ENCODE results near the gene OSBPL10. TPM values are rescaled to one million over a fixed set of nuclear protein-coding genes. Genes with fewer than 3 reads are reported as not detected.
"Not testable (repeated sequence)": the region's sequence is repeated elsewhere in the genome, so short reads cannot be mapped to it uniquely, and the experiment has no call there.

The OSBPL10 gene
- total RNA-seq, 1 donor from 2014 or later = 45.4 TPM

DNA sequence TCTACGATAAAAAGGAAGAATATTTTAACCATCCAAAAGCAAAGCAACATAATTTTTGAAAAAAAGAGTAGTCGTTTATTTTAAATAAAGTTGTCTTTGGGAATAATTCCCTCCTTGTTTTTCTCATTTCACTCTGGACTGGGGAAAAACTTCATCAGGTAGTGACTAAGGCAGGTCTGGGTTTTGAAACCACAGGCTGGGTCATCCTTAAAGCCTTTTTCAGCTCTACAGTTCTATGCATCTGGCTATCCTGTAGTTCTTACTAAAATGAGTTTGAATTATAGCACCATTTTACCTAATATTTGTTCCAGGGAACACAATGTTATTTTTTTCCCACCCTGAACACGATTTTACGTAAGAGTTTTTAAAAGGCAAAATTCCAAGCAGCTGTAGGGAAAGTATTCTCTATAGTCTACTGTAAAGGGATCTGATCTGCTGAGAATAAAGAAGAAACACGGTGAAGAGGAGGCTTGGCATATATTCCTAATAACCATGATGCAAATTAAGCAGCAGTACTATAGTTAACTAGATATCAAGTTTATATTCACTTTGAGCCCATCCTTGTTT, 107.7 kb downstream of the OSBPL10 start:
- H3K4me3 Mint-ChIP-seq (ENCODE audit: unreplicated experiment) = no peak overlapping the region
- TF ChIP-seq, protein P1, sequence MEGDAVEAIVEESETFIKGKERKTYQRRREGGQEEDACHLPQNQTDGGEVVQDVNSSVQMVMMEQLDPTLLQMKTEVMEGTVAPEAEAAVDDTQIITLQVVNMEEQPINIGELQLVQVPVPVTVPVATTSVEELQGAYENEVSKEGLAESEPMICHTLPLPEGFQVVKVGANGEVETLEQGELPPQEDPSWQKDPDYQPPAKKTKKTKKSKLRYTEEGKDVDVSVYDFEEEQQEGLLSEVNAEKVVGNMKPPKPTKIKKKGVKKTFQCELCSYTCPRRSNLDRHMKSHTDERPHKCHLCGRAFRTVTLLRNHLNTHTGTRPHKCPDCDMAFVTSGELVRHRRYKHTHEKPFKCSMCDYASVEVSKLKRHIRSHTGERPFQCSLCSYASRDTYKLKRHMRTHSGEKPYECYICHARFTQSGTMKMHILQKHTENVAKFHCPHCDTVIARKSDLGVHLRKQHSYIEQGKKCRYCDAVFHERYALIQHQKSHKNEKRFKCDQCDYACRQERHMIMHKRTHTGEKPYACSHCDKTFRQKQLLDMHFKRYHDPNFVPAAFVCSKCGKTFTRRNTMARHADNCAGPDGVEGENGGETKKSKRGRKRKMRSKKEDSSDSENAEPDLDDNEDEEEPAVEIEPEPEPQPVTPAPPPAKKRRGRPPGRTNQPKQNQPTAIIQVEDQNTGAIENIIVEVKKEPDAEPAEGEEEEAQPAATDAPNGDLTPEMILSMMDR (IDR thresholded peaks at IDR 0.05) = no peak
- H3K27ac Mint-ChIP-seq (ENCODE audit: unreplicated experiment) = no peak overlapping the region
- no peaks in the 10 kb centered on the region for H3K27me3 Mint-ChIP-seq (ENCODE audit: low read depth)
- H3K4me1 Mint-ChIP-seq (ENCODE audit: low read depth) = peaks cover 39% of the 10 kb centered on the region
- H3K36me3 Mint-ChIP-seq (ENCODE audit: low read depth) = peaks cover 4% of the 10 kb centered on the region
- DNase-seq (ENCODE audit: low spot score) = no peak
- no peaks in the 10 kb centered on the region for H3K9me3 Mint-ChIP-seq (ENCODE audit: low read depth)

DNA sequence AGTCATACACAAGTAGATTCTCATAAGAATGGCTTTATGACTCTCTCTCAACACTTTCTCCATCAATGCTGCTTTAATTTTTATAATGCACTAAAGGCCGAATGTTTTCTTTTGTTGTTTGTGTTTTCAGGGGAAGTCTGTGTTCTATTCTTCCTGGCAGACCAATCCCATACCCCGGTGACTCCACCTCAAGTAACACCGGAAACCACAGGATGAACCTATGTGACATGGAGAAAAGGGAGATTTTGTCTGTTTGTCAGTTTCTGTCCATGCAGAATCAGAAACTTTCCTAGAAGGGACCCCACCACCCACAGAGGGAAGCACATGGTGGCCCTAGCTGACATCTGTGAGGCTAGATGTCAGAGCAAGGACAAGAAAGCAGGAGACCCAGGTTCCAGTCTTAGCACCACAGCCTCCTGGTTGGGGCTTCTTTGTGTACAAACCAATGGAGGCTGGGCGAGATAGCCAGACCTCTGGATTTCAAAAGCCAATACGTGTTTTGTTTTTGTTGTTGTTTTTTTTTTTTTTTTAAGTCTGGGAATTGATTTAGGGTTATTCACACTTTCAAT, 109.0 kb downstream of the OSBPL10 start:
- Mint-ChIP-seq H3K9me3 (ENCODE audit: low read depth) (no peaks in the 10 kb centered on the region), H3K27me3 (ENCODE audit: low read depth) (no peaks in the 10 kb centered on the region), H3K4me1 (ENCODE audit: low read depth) (peaks cover 37% of the 10 kb centered on the region), H3K36me3 (ENCODE audit: low read depth) (peaks cover 6% of the 10 kb centered on the region), H3K4me3 (ENCODE audit: unreplicated experiment) (no peak overlapping the region), H3K27ac (ENCODE audit: unreplicated experiment) (no peak overlapping the region)
- TF ChIP-seq, protein P1 (IDR thresholded peaks at IDR 0.05) = no peak
- DNase-seq (ENCODE audit: low spot score) = no peak

DNA sequence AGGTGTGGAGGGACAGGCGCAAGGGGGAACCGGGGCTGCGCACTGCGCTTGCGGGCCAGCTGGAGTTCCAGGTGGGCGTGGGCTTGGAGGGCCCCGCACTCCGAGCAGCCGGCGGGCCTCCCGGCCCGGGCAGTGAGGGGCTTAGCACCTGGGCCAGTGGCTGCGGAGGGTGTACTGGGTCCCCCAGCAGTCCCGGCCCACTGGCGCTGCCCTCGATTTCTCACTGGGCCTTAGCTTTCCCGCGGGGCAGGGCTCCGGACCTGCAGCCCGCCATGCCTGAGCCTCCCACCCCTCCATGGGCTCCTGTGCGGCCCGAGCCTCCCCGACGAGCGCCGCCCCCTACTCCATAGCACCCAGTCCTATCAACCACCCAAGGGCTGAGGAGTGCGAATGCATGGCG, 111.0 kb downstream of the OSBPL10 start:
- not testable (repeated sequence) for H3K27me3 Mint-ChIP-seq (ENCODE audit: low read depth); H3K27ac Mint-ChIP-seq (ENCODE audit: unreplicated experiment); H3K36me3 Mint-ChIP-seq (ENCODE audit: low read depth); H3K4me3 Mint-ChIP-seq (ENCODE audit: unreplicated experiment); H3K9me3 Mint-ChIP-seq (ENCODE audit: low read depth); DNase-seq (ENCODE audit: low spot score)
- H3K4me1 Mint-ChIP-seq (ENCODE audit: low read depth) = peaks cover 19% of the 10 kb centered on the region

DNA sequence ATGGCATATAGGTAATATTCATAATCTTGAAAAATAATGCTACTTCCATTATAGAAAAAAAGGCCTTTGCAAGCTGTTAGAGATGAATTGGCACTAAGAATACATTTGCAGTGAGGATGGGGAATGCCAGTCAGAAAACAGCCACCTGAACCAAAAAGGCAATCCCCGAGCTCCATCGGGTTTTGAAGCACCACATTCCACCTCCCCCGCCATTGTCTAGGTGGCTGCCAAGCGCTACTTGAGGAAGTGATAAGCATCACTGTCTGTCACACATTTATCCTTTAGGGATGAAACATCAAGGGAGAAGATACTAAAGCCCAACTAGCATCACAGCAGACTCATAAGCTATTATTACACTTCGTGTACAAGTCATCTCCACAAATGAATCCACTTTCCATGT, 112.8 kb downstream of the OSBPL10 start:
- Mint-ChIP-seq H3K36me3 (ENCODE audit: low read depth) (peaks cover 9% of the 10 kb centered on the region), H3K27ac (ENCODE audit: unreplicated experiment) (no peak overlapping the region)
- DNase-seq (ENCODE audit: low spot score) = no peak

DNA sequence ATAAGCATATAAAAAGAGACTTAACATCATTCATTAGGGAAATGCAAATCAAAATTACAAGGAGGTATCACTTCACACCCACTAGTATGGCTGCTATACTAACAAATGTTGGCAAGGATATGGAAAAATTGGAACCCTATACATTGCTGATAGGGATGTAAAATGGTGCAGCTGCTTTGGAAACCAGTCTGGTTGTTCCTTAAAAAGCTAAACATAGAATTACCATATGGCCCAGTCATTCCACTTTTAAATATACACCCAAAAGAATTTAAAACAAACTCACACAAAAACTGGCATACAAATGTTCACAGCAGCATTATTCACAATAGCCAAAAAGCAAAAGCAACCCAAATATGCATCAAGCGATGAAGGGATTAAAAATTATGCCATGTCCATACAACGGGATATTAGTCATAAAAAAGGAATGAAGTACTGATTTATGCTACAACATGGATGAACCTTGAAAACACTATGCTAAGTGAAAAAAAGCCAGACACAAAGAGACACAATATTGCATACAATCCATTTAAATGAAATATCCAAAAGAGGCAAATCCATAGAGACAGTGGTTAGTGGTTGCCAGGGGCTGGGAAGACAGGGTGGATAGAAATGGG, 118.3 kb downstream of the OSBPL10 start:
- Mint-ChIP-seq H3K36me3 (ENCODE audit: low read depth) (peaks cover 4% of the 10 kb centered on the region), H3K27ac (ENCODE audit: unreplicated experiment) (peak overlapping the region; percentile 64)

More for the DNA sequence above, 112.8 kb downstream of the OSBPL10 start:
- no peaks in the 10 kb centered on the region for H3K9me3 Mint-ChIP-seq (ENCODE audit: low read depth)
- TF ChIP-seq, protein P1 (IDR thresholded peaks at IDR 0.05) = no peak
- H3K4me1 Mint-ChIP-seq (ENCODE audit: low read depth) = peaks cover 13% of the 10 kb centered on the region
- no peak overlapping the region for H3K4me3 Mint-ChIP-seq (ENCODE audit: unreplicated experiment)
- H3K27me3 Mint-ChIP-seq (ENCODE audit: low read depth) = no peaks in the 10 kb centered on the region

More for the DNA sequence above, 118.3 kb downstream of the OSBPL10 start:
- Mint-ChIP-seq H3K4me3 (ENCODE audit: unreplicated experiment) (no peak overlapping the region), H3K4me1 (ENCODE audit: low read depth) (peaks cover 11% of the 10 kb centered on the region), H3K9me3 (ENCODE audit: low read depth) (peaks cover 2% of the 10 kb centered on the region), H3K27me3 (ENCODE audit: low read depth) (no peaks in the 10 kb centered on the region)
- DNase-seq (ENCODE audit: low spot score) = no peak
- TF ChIP-seq, protein P1 (IDR thresholded peaks at IDR 0.05) = no peak
